A172 (cell line): ENCODE results near the gene ENO2. TPM values are rescaled to one million over a fixed set of nuclear protein-coding genes. Genes with fewer than 3 reads are reported as not detected.

Experiments used
- DNase-seq: peaks from one replicate; pipeline ENCODE4 v3.0.0-alpha.2; 2015; ENCODE audit warnings: low spot score
- total RNA-seq: library from RNA; depleted of rRNA; stranded (reverse); fragments of >200 nt; shearing (Covaris generic); gene quantifications from 2 replicates; pipeline ENCODE4 v1.2.3, GENCODE V29; 2014

The ENO2 gene
- total RNA-seq, 1 experiment from 2014 or later: 24.7 TPM

GRCh38 chr12:6912164-6912935, 2.0 kb upstream of the ENO2 start:
- no peak for DNase-seq

GRCh38 chr12:6914947-6915788, 788 bp downstream of the ENO2 start:
- DNase-seq: no peak

- no peak for DNase-seq
Measured at GRCh38 chr12:6915789-6916285, 1.5 kb downstream of the ENO2 start.

GRCh38 chr12:6916426-6917200, 2.2 kb downstream of the ENO2 start:
- no peak for DNase-seq

- no peak for DNase-seq
Measured at GRCh38 chr12:6917491-6918231, 3.3 kb downstream of the ENO2 start.

DNA sequence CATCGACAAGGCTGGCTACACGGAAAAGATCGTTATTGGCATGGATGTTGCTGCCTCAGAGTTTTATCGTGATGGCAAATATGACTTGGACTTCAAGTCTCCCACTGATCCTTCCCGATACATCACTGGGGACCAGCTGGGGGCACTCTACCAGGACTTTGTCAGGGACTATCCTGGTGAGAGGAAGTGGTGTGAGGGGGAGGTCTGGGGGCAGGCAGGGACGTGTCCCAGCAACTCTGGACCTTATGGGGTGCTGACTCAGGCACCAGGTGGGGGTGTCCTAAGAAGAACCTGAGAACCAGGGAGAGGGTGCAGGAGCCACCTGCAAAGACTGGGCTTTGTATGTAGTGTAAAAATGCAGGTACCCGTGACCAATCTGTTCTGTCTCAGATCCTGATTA, 5.2 kb downstream of the ENO2 start:
- DNase-seq: no peak

- DNase-seq: no peak
Measured at GRCh38 chr12:6921539-6921938, 7.2 kb downstream of the ENO2 start.

- DNase-seq: no peak
Measured at GRCh38 chr12:6921996-6922946, 7.9 kb downstream of the ENO2 start.

DNA sequence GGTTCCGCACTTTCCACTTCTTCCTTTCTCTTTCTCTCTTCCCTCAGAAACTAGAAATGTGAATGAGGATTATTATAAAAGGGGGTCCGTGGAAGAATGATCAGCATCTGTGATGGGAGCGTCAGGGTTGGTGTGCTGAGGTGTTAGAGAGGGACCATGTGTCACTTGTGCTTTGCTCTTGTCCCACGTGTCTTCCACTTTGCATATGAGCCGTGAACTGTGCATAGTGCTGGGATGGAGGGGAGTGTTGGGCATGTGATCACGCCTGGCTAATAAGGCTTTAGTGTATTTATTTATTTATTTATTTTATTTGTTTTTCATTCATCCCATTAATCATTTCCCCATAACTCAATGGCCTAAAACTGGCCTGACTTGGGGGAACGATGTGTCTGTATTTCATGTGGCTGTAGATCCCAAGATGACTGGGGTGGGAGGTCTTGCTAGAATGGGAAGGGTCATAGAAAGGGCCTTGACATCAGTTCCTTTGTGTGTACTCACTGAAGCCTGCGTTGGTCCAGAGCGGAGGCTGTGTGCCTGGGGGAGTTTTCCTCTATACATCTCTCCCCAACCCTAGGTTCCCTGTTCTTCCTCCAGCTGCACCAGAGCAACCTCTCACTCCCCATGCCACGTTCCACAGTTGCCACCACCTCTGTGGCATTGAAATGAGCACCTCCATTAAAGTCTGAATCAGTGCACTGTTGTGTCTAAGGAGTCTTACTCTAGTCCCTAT, 8.8 kb downstream of the ENO2 start:
- DNase-seq: no peak

- DNase-seq: no peak
Measured at GRCh38 chr12:6923851-6924250, 9.5 kb downstream of the ENO2 start.

DNA sequence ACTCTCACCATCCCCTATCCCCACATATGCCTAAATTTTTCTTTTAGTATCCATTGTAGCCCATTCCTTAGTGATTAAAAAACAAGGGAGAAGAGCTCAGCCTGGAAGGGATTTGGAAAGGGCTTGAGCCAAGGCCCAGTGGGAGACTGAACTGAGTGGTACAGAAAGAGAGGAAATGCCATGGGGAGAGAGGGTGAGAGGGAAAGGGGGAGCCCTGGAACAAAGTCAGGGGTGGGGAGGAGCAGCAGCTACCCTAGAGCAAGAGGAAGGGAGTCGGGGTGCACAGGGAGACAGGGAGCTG, 10.8 kb downstream of the ENO2 start:
- DNase-seq: no peak

- peak; percentile 90 for DNase-seq
Measured at GRCh38 chr12:6925540-6926279, 11.3 kb downstream of the ENO2 start.

DNA sequence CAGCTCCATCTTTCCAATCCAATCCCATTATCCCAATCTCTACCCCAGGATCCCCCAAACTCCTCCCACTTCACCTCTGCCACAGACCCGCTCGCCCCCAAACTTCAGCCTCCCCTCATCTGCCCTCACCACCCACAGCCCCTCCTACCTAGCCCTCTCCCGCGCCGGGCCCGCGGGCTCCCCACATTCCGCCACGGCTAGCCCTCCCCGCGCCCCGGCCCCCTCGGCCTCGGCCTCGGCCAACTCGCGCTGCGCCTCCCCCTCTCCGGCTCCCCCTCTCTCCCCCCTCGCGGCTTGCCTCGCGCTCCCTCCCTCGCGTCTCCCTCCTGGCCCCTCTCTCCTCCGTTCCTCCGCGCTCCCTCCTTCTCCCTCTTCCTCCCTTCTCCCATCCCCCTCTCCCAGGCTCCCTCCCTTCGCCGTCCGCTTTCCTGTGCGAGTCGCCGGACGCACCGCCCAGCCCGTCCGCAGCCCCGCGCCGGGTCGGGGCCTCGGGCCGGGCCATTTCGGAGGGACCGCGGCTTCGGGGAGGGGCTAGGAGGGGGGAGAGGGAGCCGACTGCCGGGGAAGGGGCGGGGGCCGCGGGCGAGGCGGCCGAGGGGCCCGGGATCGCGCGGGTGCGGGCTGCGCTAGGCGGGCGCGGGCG, 13.1 kb downstream of the ENO2 start, which contains the start of gene ATN1:
TSS of gene ATN1 (plus strand) at position 581 of the 643 bp plus-strand sequence. CDS start 6,043 bp downstream, outside the sequence.
- DNase-seq: no peak

DNA sequence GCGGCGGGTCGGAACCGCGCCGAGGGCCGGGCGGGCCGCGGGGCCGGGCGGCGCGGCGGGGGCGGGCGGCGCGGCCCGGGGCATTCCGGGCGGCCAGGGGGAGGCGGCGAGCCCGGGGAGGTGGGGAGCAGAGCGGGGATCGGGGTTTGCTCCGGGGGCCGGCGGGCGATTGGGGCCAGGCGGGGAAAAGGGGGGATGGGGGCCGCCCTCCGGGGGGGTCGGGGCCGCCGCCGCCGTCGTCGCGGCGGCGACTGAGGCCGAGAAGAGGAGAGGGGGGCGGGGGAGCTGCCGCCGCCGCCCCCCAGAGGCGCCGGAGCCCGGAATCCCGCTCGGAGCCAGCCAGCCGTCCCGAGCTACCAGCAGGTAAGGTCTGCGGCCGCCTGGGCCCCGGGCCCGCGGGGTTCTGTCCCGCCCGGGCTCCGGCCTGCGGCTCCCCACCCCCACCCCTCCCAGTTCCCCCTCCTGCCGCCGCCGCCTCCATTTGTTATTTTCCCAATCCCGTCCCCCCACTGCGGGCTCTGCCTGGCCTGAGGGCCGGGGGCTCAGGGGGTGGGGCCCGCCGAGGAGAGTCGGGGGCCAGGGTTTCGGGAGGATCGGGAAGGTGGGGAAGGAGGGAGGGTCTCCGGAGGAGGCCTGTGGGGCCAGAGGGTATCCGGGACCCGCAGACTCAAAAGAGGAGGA, 13.8 kb downstream of the ENO2 start:
- no peak for DNase-seq

DNA sequence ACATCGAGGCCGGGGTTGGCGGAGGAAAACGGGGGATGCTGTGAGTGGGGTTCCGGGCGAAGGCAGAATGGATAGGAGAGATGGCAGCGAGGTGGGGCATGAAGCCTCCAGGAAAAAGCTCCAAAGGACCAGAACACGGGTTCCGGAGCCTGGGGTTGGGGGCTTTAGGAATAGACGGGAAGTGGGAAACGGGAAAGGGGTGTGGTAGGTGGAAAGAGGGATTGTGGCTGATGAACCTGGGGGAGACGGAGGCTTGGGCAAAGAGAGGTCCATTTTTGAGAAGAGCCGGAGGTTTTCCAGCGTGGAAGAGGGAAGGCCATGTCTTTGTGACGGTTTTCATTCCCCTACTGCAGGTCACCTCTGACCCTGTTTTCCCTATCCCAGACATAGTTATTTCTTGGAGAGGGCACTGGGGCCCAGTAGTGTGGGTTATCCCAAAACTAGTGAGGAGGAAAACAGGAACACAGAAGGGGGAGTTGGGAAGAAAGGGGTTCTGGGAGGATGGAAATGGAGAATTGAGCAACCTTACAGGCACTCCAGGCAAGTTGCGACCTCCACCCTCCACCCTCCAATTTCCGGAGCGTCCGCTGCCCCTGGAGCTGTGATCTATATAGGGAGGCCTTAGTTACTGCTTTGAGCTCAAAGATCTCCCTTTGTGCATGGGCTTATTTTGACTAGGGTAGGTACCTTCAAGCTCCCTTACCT, 14.5 kb downstream of the ENO2 start:
- no peak for DNase-seq

DNA sequence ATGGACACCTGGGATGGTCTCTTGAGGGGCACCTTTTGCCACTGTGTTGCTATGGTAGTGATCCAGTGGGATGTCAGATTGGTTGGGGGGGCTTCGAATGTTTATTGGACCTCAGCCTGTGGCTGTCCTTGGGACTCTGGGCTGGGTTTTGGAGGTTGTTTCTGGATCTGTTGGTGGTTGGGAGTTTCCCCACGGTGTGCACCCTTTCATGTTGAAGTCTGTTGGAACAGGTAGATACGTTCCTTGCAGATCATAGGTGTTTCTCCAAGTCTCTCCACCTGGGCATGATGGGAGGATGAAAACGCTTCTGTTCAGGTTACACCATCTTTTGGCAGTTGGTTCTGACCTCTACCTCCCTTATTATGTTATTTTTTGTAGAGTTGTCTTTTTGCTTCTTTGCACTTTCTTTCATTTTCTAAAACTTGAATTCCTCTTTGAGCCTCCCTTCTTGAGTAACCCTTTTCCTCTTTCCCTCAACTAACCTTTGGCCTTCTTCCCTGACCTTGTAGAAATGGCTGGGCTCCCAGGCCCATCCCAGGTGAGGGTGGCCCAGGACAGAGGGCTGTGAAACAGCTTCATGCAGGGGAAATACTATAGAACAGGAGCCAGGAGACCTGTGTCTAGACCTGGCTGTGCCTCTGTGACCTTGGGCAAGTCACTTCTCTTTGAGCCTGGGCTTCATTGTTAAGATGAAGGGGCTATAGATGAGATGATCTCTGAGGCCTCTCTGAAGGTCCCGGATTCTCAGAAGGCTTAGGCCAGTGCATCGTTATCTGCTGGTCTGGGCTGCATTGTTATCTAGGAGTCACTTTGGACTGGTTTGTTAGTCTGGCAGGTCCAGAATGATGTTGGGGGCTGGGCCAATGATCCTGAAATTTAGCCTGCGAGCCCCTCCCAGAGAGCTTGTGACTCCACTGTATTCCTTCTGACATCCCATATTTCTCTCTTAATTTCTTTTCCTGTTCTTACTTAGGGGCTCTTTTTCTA, 15.4 kb downstream of the ENO2 start:
- no peak for DNase-seq
